Measurements from ENCODE around the gene MAPKAPK5.
"Not testable (repeated sequence)": the region's sequence is repeated elsewhere in the genome, so short reads cannot be mapped to it uniquely, and the experiment has no call there.

Gene MAPKAPK5

GRCh38 chr12:111887926-111888745 is 46.1 kb downstream of the MAPKAPK5 start:
- no peak for DNase-seq

DNA sequence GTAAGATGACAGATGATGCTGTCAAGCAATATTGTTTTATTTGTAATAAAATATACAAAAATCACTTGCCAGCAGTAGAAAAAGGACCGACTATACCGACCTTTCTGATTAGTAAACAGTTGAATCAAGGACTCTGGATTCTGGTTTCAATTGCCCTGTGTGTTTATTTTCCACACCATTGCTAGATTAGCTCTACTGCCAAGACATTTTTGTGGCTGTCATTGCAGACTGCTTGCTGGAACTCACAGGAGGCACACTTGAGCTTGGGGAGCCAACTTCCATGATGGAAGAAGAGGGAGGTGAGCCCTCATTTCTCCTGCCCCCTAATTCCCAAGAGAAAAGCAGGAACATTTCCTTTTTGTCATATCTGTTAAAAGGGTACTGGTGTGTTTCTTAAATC is 51.3 kb downstream of the MAPKAPK5 start:
- no peak for DNase-seq

DNA sequence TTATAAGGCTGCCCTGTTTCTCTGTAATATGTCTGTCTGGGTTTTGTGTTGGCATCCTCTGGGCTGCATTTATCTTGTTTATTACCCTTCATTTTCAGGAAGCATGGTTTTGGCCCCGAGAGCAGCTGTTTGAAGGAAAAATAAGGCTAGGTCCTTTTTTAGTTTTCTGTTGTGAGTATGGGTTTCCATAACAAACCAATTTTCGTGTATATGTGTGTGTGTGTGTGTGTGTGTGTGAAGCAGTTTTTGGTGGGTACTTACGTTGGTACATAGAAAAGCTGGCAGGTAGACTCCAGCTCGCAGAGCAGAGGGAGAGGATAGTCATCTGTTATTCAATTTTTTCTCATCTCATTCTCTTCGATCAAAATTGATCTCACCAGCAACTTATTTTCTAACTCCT is 52.5 kb downstream of the MAPKAPK5 start:
- no peak for DNase-seq

DNA sequence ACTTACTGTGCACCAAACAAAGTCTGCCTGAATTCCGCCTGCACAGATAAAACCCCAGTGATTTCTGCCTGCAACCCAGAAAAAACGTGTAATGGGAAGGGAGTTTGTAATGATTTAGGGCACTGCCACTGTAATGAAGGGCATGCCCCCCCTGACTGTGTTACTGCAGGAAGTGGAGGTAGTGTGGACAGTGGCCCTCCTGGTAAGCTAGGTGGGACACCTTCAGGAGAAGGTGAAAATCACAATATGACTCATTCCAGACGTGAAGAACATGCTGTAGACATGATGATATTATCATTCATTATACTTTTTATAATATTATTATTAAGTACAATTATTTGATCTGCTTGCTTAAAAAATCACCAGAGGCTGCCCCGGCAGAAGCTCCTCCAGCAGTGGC is 59.2 kb downstream of the MAPKAPK5 start:
- DNase-seq = no peak

- no peak for DNase-seq
These were observed 62.5 kb downstream of the MAPKAPK5 start for GRCh38 chr12:111904446-111904975.

GRCh38 chr12:111905502-111905901 is 63.5 kb downstream of the MAPKAPK5 start:
- DNase-seq = no peak

DNA sequence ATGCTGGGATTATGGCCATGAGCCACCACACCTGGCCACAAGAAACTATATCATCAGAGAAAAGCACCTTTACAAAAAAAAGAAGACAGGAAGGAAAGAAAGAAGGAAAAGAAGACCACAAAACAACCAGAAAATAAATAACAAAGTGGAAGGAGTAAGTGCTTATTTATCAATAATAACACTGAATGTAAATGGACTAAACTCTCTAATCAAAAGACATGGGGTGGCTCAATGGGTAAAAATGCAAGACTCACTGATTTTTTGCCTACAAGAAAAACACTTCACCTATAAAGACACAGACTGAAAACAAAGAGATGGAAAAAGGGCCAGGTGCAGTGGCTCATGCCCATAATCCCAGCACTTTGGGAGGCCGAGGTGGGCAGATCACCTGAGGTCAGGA is 65.7 kb downstream of the MAPKAPK5 start:
- DNase-seq = no peak

- no peak for DNase-seq
These were observed 83.1 kb downstream of the MAPKAPK5 start for GRCh38 chr12:111925171-111925570.

- DNase-seq = no peak
These were observed 84.6 kb downstream of the MAPKAPK5 start for GRCh38 chr12:111926631-111927030.

DNA sequence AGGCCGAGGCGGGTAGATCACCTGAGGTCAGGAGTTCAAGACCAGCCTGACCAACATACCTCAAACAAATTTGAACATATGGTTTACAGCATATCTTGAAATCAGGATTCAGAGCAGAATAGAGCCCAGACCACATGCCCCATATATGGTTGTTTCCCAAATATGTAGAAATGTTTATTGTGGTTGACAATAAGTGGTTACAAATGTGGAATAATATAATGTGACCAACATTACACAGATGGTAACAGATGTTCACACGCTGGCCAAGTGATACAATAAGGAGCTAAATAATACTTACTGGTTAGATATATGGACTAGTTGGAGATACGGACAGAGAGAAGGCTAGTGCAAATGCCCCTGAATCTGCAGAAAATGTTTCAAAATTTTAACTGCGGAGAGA is 85.3 kb downstream of the MAPKAPK5 start:
- DNase-seq = no peak

DNA sequence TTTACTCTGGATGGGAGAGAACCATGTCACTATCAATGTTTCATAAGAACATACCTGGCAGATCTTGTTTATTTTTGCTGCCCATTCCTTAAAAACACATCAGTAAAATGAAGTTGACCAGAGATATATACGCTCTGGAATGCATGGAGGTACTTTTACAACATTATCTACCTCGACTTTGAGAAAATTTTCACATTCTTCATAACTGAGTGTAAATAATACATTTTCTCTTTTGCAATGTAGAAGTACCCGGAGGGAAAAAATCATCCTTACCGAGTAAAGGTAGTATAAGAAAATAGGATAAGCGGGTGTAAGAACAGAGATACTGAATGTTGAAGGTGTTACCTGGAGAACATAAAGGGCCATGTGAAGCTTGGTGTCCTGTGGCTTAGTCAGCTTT is 90.2 kb downstream of the MAPKAPK5 start:
- DNase-seq = no peak

DNA sequence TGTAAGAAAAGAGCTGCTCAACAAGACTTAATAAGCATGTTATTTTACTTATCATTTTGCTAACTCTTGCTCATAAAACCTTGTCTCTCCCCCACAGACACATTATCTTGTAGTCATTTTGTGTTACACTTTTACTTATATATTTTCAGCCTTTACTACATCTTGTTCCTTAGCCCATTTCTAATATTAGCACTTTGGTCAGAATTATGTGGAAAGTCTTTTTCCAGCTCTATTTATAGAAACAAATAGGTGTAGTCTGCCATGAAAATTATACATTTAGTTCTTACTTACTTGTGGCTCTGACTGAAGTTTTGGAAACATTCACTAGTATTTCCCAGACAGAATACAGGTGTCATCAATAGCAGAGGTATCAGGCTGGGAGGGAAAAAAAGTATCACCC is 94.8 kb downstream of the MAPKAPK5 start:
- DNase-seq = no peak

GRCh38 chr12:111937429-111937828 is 95.4 kb downstream of the MAPKAPK5 start:
- DNase-seq = no peak

GRCh38 chr12:111942557-111942956 is 100.5 kb downstream of the MAPKAPK5 start:
- DNase-seq = no peak

DNA sequence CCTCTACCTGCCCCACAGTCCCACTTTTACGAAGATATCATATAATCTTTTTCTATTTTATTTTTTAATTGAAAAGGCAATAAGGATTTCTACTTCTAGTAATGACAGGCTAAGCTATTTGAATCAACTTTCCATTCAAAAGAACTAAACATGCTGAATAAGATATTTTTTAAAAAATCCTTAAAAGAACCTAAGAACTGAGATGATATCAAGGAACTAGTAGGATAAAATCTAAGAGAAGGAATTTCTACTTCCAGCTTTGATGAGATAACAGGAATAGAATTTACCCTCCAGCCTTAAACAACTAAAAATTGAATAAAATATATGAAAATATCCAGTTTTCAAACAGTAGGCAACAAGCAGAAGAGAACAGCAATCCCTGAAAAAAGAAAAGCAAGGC is 101.9 kb downstream of the MAPKAPK5 start:
- DNase-seq = no peak

DNA sequence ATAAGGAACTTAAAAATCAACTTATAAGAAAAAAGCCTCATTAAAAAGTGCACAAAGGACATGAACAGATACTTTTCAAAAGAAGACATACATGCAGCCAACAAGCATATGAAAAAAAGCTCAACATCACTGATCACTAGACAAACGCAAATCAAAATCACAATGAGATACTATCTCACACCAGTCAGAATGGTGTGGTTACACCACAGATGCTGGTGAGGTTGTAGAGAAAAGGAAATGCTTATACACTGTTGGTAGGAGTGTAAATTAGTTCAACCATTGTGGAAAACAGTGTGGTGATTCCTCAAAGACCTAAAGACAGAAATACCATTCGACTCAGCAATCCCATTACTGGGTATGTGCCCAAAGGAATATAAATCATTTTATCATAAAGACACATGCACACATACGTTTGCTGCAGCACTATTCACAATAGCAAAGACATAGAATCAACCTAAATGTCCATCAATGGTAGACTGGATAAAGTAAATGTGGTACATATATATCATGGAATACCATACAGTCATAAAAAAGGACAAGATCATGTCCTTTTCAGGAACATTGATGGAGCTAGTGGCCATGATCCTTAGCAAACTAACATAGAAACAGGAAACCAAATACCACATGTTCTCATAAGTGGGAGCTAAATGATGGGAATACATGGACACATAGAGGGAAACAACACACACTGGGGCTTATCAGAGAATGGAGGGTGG is 109.1 kb downstream of the MAPKAPK5 start:
- DNase-seq = not testable (repeated sequence)

Data from activated naive CD4-positive, alpha-beta T cell treated with Interleukin-2 at 50 U/mL for 16 hours (primary cell).